Karpas-422 (cell line): ENCODE results near the gene BDKRB2. TPM values are rescaled to one million over a fixed set of nuclear protein-coding genes. Genes with fewer than 3 reads are reported as not detected.

Source experiments
- DNase-seq: peaks from one replicate; pipeline ENCODE4 v3.0.0-alpha.2; 2015
- H2AFZ ChIP-seq: fragments of 200-600 bp; sonication (generic); 2 replicates; pipeline ENCODE4 v1.6.1; 2014; ENCODE audit warnings: antibody characterized with exemption, low read length, mixed read lengths
- H3K27ac ChIP-seq: fragments of 200-600 bp; sonication (generic); 2 replicates; pipeline ENCODE4 v1.5.1; 2014; ENCODE audit warnings: mild to moderate bottlenecking, low read length, moderate library complexity
- H3K27me3 ChIP-seq: fragments of 200-600 bp; sonication (generic); 2 replicates; pipeline ENCODE4 v1.6.1; 2014; ENCODE audit warnings: low read length, mixed read lengths
- H3K36me3 ChIP-seq: fragments of 200-600 bp; sonication (generic); 2 replicates; pipeline ENCODE4 v1.6.1; 2014; ENCODE audit warnings: low read length, mixed read lengths; ENCODE audit not compliant: insufficient read depth
- H3K4me1 ChIP-seq: fragments of 200-600 bp; sonication (generic); 2 replicates; pipeline ENCODE4 v1.6.1; 2014; ENCODE audit warnings: mild to moderate bottlenecking, low read length, mixed read lengths
- H3K4me2 ChIP-seq: fragments of 200-600 bp; sonication (generic); 2 replicates; pipeline ENCODE4 v1.6.1; 2014; ENCODE audit warnings: low read length, low read depth, mild to moderate bottlenecking; ENCODE audit not compliant: poor library complexity, severe bottlenecking
- H3K4me3 ChIP-seq: fragments of 200-600 bp; sonication (generic); 2 replicates; pipeline ENCODE4 v1.5.1; 2014; ENCODE audit warnings: mild to moderate bottlenecking, antibody characterized with exemption, low read length, mixed read lengths
- H3K79me2 ChIP-seq: fragments of 200-600 bp; sonication (generic); 2 replicates; pipeline ENCODE4 v1.6.1; 2014; ENCODE audit warnings: mild to moderate bottlenecking, low read length, mixed read lengths
- H3K9ac ChIP-seq: fragments of 200-600 bp; sonication (generic); 2 replicates; pipeline ENCODE4 v1.6.0; 2014; ENCODE audit warnings: low read length
- H3K9me2 ChIP-seq: fragments of 200-600 bp; sonication (generic), shearing (Covaris generic); replicated peaks from 2 replicates; pipeline ENCODE4 v1.6.0; 2014; ENCODE audit warnings: mild to moderate bottlenecking, low read length, moderate library complexity; ENCODE audit not compliant: insufficient read depth
- H3K9me3 ChIP-seq: fragments of 300-700, 200-600 bp; sonication (generic); 2 replicates; pipeline ENCODE4 v1.6.1; 2014; ENCODE audit warnings: low read length, mixed read lengths
- H4K20me1 ChIP-seq: fragments of 200-600 bp; sonication (generic); 2 replicates; pipeline ENCODE4 v1.6.1; 2014; ENCODE audit warnings: mild to moderate bottlenecking, antibody characterized with exemption, low read length, low read depth; ENCODE audit not compliant: insufficient read depth
- total RNA-seq: library from RNA; depleted of rRNA; stranded (reverse); fragments of >200 nt; shearing (Covaris generic); gene quantifications from 2 replicates; pipeline ENCODE4 v1.2.3, GENCODE V29; 2014; ENCODE audit warnings: low replicate concordance

BDKRB2 gene
- total RNA-seq, 1 experiment from 2014 or later, result not detected

GRCh38 chr14:96217376-96217913 is 12.8 kb downstream of the BDKRB2 start:
- Histone ChIP-seq H3K36me3 (no peaks in the 10 kb centered on the region), H3K79me2 (no peaks in the 10 kb centered on the region), H3K4me1 (no peaks in the 10 kb centered on the region), H3K9me3 (no peaks in the 10 kb centered on the region), H3K9ac (no peak overlapping the region), H2AFZ (no peak overlapping the region), H3K9me2 (no peaks in the 10 kb centered on the region), H3K4me3 (no peak overlapping the region), H4K20me1 (no peaks in the 10 kb centered on the region), H3K27ac (no peak overlapping the region), H3K4me2 (no peak overlapping the region), H3K27me3 (no peaks in the 10 kb centered on the region)
- no peak for DNase-seq

DNA sequence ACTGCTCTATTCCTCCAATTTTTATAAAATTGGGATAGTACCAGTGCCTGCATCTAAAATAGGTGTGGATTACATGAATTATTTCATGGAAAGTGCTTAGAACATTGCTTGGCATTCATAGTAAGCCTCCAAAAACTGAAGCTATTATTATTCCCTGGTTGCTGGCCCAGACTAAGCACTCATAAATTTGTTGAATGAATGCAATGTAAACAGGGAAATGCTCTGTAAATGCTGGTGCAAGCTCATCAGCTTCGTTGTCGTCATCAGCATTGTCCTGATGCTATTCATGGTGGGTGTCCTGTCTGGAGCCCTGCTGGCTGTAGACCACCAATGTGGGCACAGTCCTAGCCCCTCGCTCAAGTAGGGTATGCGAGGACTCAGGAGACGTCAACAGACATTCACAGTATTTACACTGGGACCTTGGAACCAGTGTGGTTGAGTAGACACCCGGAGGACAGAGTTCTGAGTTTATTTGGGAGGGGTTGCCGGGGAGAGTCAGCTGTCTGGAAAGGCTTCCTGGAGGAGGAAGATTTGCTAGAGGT is 16.5 kb downstream of the BDKRB2 start:
- Histone ChIP-seq H4K20me1 (no peaks in the 10 kb centered on the region), H3K4me3 (no peak overlapping the region), H2AFZ (no peak overlapping the region), H3K27me3 (no peaks in the 10 kb centered on the region), H3K4me1 (no peaks in the 10 kb centered on the region), H3K79me2 (no peaks in the 10 kb centered on the region), H3K27ac (no peak overlapping the region), H3K4me2 (no peak overlapping the region), H3K36me3 (no peaks in the 10 kb centered on the region), H3K9ac (no peak overlapping the region), H3K9me3 (no peaks in the 10 kb centered on the region), H3K9me2 (no peaks in the 10 kb centered on the region)
- DNase-seq, result no peak

DNA sequence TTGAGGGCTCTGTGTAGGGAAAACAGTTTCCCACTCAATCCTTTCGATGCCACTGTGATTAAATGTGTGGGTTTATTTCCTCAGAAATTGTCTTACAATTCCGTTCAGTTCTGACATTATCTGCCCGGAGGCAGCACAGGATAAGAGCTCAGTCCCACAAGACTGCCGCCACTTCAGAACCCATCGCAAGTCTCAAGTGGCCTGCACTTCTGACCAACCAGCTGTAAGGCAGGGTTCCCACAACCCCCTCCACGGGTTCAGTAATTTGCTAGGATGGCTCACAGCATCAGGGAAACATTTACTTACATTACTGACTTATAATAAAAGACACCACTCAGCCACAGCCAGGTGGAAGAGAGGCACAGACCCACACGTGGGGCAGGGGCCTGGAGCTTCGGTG is 17.2 kb downstream of the BDKRB2 start:
- Histone ChIP-seq H3K9ac (no peak overlapping the region), H4K20me1 (no peaks in the 10 kb centered on the region), H3K36me3 (no peaks in the 10 kb centered on the region), H3K4me1 (no peaks in the 10 kb centered on the region), H3K4me2 (no peak overlapping the region), H3K9me2 (no peaks in the 10 kb centered on the region), H3K27me3 (no peaks in the 10 kb centered on the region), H3K9me3 (no peaks in the 10 kb centered on the region), H3K27ac (no peak overlapping the region), H2AFZ (no peak overlapping the region), H3K4me3 (no peak overlapping the region), H3K79me2 (no peaks in the 10 kb centered on the region)
- no peak for DNase-seq

- H3K9me3 ChIP-seq, result no peaks in the 10 kb centered on the region
- no peaks in the 10 kb centered on the region for H3K4me1 ChIP-seq
- H4K20me1 ChIP-seq, result no peaks in the 10 kb centered on the region
- H3K9ac ChIP-seq, result no peak overlapping the region
- no peak overlapping the region for H2AFZ ChIP-seq
- DNase-seq, result no peak
- H3K36me3 ChIP-seq, result no peaks in the 10 kb centered on the region
- H3K4me3 ChIP-seq, result no peak overlapping the region
- H3K9me2 ChIP-seq, result no peaks in the 10 kb centered on the region
- no peak overlapping the region for H3K4me2 ChIP-seq
- no peaks in the 10 kb centered on the region for H3K79me2 ChIP-seq
- no peak overlapping the region for H3K27ac ChIP-seq
- no peaks in the 10 kb centered on the region for H3K27me3 ChIP-seq
These were observed 19.9 kb downstream of the BDKRB2 start for GRCh38 chr14:96224480-96225096.

DNA sequence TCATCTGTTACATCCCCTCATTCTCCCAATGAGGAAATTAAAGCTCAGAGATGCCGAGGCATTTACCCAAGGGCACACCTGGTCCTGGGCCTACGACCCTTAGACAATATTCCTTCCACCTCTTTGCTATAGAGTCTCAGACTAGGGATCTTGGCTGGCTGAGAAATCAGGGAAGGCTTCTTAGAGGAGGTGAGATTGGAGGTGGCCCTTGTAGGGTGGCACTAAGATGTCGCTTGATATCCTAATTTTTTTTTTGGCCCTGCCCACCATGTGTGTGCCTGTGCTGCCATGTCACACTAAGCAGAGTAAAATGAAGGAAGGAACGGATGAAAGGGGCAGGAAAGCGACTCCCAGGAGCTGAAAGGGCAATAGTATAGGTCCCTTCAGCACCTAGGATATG is 20.6 kb downstream of the BDKRB2 start:
- no peaks in the 10 kb centered on the region for H3K4me1 ChIP-seq
- H3K4me3 ChIP-seq, result no peak overlapping the region
- H3K9ac ChIP-seq, result no peak overlapping the region
- H4K20me1 ChIP-seq, result no peaks in the 10 kb centered on the region
- no peaks in the 10 kb centered on the region for H3K9me3 ChIP-seq
- H3K4me2 ChIP-seq, result no peak overlapping the region
- no peak overlapping the region for H2AFZ ChIP-seq
- H3K36me3 ChIP-seq, result no peaks in the 10 kb centered on the region
- no peaks in the 10 kb centered on the region for H3K27me3 ChIP-seq
- H3K79me2 ChIP-seq, result no peaks in the 10 kb centered on the region
- H3K9me2 ChIP-seq, result no peaks in the 10 kb centered on the region
- H3K27ac ChIP-seq, result no peak overlapping the region
- no peak for DNase-seq

DNA sequence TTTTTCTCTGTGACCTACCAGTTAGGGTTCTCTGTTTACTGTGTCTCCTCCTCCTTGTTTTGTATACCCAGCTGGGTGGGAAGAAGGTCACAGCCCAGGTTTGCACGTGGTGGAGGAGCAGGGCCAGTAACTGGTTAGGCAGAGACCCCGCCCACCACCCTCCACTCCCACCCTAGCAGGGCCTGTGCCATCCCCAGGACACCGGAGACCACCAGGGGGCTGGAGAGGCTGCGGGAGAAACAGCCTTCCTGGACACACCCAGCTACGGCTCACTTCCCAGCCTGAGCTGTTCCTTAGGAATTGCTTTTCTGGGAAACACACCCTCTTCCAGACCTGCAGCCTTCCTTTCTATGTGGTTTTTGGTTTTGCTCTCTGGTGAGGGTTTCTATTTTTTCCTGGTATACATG is 21.1 kb downstream of the BDKRB2 start:
- Histone ChIP-seq H3K4me3 (no peak overlapping the region), H3K27me3 (no peaks in the 10 kb centered on the region), H3K4me1 (no peaks in the 10 kb centered on the region), H3K9me2 (no peaks in the 10 kb centered on the region), H2AFZ (no peak overlapping the region), H3K27ac (no peak overlapping the region), H3K36me3 (no peaks in the 10 kb centered on the region), H3K9ac (no peak overlapping the region), H3K4me2 (no peak overlapping the region), H3K9me3 (no peaks in the 10 kb centered on the region), H3K79me2 (no peaks in the 10 kb centered on the region), H4K20me1 (no peaks in the 10 kb centered on the region)
- DNase-seq, result no peak

- peaks cover 5% of the 10 kb centered on the region; the same call in 1 of the 2 replicates for H4K20me1 ChIP-seq
- no peaks in the 10 kb centered on the region for H3K79me2 ChIP-seq
- no peak overlapping the region for H3K4me3 ChIP-seq
- no peak for DNase-seq
- H3K36me3 ChIP-seq, result no peaks in the 10 kb centered on the region
- H3K27ac ChIP-seq, result no peak overlapping the region
- H3K9me2 ChIP-seq, result no peaks in the 10 kb centered on the region
- no peaks in the 10 kb centered on the region for H3K27me3 ChIP-seq
- H3K4me2 ChIP-seq, result no peak overlapping the region
- no peaks in the 10 kb centered on the region for H3K9me3 ChIP-seq
- H2AFZ ChIP-seq, result no peak overlapping the region
- H3K4me1 ChIP-seq, result no peaks in the 10 kb centered on the region
- H3K9ac ChIP-seq, result no peak overlapping the region
These were observed 22.8 kb downstream of the BDKRB2 start for GRCh38 chr14:96227428-96227827.

GRCh38 chr14:96229315-96229714 is 24.7 kb downstream of the BDKRB2 start:
- Histone ChIP-seq H3K9me3 (no peaks in the 10 kb centered on the region), H3K27ac (no peak overlapping the region), H3K9ac (no peak overlapping the region), H3K79me2 (no peaks in the 10 kb centered on the region), H3K9me2 (no peaks in the 10 kb centered on the region), H3K27me3 (no peaks in the 10 kb centered on the region), H3K4me3 (no peak overlapping the region), H3K4me1 (no peaks in the 10 kb centered on the region), H4K20me1 (peaks cover 5% of the 10 kb centered on the region; the same call in 1 of the 2 replicates), H2AFZ (no peak overlapping the region), H3K4me2 (no peak overlapping the region), H3K36me3 (no peaks in the 10 kb centered on the region)
- DNase-seq, result no peak
